Measurements from ENCODE around the gene ITFG1.
"Not testable (repeated sequence)": the region's sequence is repeated elsewhere in the genome, so short reads cannot be mapped to it uniquely, and the experiment has no call there.

ITFG1 gene

GRCh38 chr16:47473004-47473403 lies 12.1 kb upstream of the ITFG1 start:
- DNase-seq: not testable (repeated sequence)

- DNase-seq: no peak
Observed at GRCh38 chr16:47470810-47471209, 9.9 kb upstream of the ITFG1 start.

GRCh38 chr16:47470211-47470610 lies 9.3 kb upstream of the ITFG1 start:
- no peak for DNase-seq

GRCh38 chr16:47469227-47469626 lies 8.4 kb upstream of the ITFG1 start:
- no peak for DNase-seq

- DNase-seq: not testable (repeated sequence)
Observed at GRCh38 chr16:47468070-47468689, 7.3 kb upstream of the ITFG1 start.

GRCh38 chr16:47467501-47467900 lies 6.6 kb upstream of the ITFG1 start:
- no peak for DNase-seq

- no peak for DNase-seq
Observed at GRCh38 chr16:47465919-47466630, 5.2 kb upstream of the ITFG1 start.

GRCh38 chr16:47463771-47464624 lies 3.1 kb upstream of the ITFG1 start:
- DNase-seq: no peak

- no peak for DNase-seq
Observed at GRCh38 chr16:47461598-47462266, 869 bp upstream of the ITFG1 start.

- no peak for DNase-seq
Observed at GRCh38 chr16:47460359-47460710, 528 bp downstream of the ITFG1 start.

GRCh38 chr16:47459603-47460002 lies 1.3 kb downstream of the ITFG1 start:
- DNase-seq: no peak

- no peak for DNase-seq
Observed at GRCh38 chr16:47458331-47458730, 2.5 kb downstream of the ITFG1 start.

- no peak for DNase-seq
Observed at GRCh38 chr16:47449788-47450187, 11.1 kb downstream of the ITFG1 start.

GRCh38 chr16:47448830-47449575 lies 11.9 kb downstream of the ITFG1 start:
- DNase-seq: no peak

- no peak for DNase-seq
Observed at GRCh38 chr16:47446431-47446830, 14.4 kb downstream of the ITFG1 start.

GRCh38 chr16:47442884-47443283 lies 18.0 kb downstream of the ITFG1 start:
- DNase-seq: not testable (repeated sequence)

- not testable (repeated sequence) for DNase-seq
Observed at GRCh38 chr16:47440066-47440465, 20.8 kb downstream of the ITFG1 start.

GRCh38 chr16:47434274-47434673 lies 26.6 kb downstream of the ITFG1 start:
- not testable (repeated sequence) for DNase-seq

GRCh38 chr16:47431960-47432359 lies 28.9 kb downstream of the ITFG1 start:
- no peak for DNase-seq

- DNase-seq: no peak
Observed at GRCh38 chr16:47426806-47427205, 34.1 kb downstream of the ITFG1 start.

GRCh38 chr16:47424846-47425245 lies 36.0 kb downstream of the ITFG1 start:
- no peak for DNase-seq

- no peak for DNase-seq
Observed at GRCh38 chr16:47416869-47417268, 44.0 kb downstream of the ITFG1 start.

- DNase-seq: no peak
Observed at GRCh38 chr16:47413041-47413440, 47.8 kb downstream of the ITFG1 start.

Measured in NCI-H345 (cell line).